Mucosa of stomach (tissue), 1 donor: ENCODE results near the gene WNT10A.

Source experiments
- H3K27me3 ChIP-seq: one replicate; pipeline ENCODE4 v1.7.0; 2013; ENCODE audit warnings: mild to moderate bottlenecking, low read length; ENCODE audit not compliant: control insufficient read depth, insufficient read depth
- H3K36me3 ChIP-seq: one replicate; pipeline ENCODE4 v1.7.0; 2013; ENCODE audit warnings: low read length; ENCODE audit not compliant: control insufficient read depth, insufficient read depth
- H3K4me1 ChIP-seq: one replicate; pipeline ENCODE4 v1.7.0; 2013; ENCODE audit warnings: mild to moderate bottlenecking, low read length; ENCODE audit not compliant: control insufficient read depth, insufficient read depth
- H3K4me3 ChIP-seq: one replicate; pipeline ENCODE4 v1.7.0; 2013; ENCODE audit warnings: low read length
- H3K9ac ChIP-seq: one replicate; pipeline ENCODE4 v1.7.0; 2013; ENCODE audit warnings: mild to moderate bottlenecking, low read length, moderate library complexity
- H3K9me3 ChIP-seq: one replicate; pipeline ENCODE4 v1.7.0; 2013; ENCODE audit warnings: mild to moderate bottlenecking, low read length, moderate library complexity; ENCODE audit not compliant: control insufficient read depth
- donor health status: Pancreatic carcinoma.

Gene WNT10A

GRCh38 chr2:218881744-218882460 is 1.2 kb downstream of the WNT10A start:
- Histone ChIP-seq H3K4me3 (no peak overlapping the region), H3K9me3 (no peaks in the 10 kb centered on the region), H3K9ac (no peak overlapping the region), H3K36me3 (no peaks in the 10 kb centered on the region), H3K27me3 (peaks cover 81% of the 10 kb centered on the region), H3K4me1 (peaks cover 6% of the 10 kb centered on the region)

- Histone ChIP-seq H3K27me3 (peaks cover 76% of the 10 kb centered on the region), H3K9me3 (no peaks in the 10 kb centered on the region), H3K4me1 (peaks cover 6% of the 10 kb centered on the region), H3K36me3 (no peaks in the 10 kb centered on the region), H3K4me3 (no peak overlapping the region), H3K9ac (no peak overlapping the region)
Observed at GRCh38 chr2:218882461-218882816, 1.8 kb downstream of the WNT10A start.

DNA sequence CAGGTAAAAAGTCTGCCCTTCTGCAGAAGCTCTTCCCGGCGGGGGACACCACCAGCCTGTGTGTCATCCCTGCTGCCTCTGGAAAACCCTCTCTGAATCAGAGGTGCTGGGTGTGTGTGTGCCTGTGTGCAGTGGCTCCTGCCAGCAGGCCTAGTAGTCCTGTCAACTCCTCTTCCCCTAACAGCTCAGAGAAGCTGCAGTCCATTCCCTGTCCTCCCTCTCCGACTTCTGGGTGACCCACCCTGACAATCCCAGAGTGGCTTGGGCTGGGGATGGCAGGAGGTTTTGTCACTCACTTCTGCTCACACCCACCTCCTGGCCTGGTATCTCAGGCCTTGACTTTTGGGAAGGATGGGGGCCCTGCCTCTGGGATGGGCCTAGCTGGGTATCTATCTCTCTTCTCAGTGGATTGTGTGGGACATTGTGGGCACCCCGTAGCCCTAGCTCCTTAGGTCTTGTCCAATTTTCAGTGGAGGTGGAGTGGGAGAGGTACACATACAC is 2.3 kb downstream of the WNT10A start:
- Histone ChIP-seq H3K9me3 (no peaks in the 10 kb centered on the region), H3K27me3 (peaks cover 74% of the 10 kb centered on the region), H3K9ac (no peak overlapping the region), H3K4me3 (no peak overlapping the region), H3K4me1 (peaks cover 6% of the 10 kb centered on the region), H3K36me3 (no peaks in the 10 kb centered on the region)

GRCh38 chr2:218883491-218884490 is 3.1 kb downstream of the WNT10A start:
- H3K9ac ChIP-seq = no peak overlapping the region

GRCh38 chr2:218884519-218884918 is 3.9 kb downstream of the WNT10A start:
- H3K27me3 ChIP-seq = peaks cover 63% of the 10 kb centered on the region
- H3K4me1 ChIP-seq = peaks cover 6% of the 10 kb centered on the region
- H3K9me3 ChIP-seq = no peaks in the 10 kb centered on the region
- no peaks in the 10 kb centered on the region for H3K36me3 ChIP-seq
- H3K4me3 ChIP-seq = no peak overlapping the region
- H3K9ac ChIP-seq = no peak overlapping the region

More at GRCh38 chr2:218883491-218884490, 3.1 kb downstream of the WNT10A start:
- H3K9me3 ChIP-seq = no peaks in the 10 kb centered on the region
- H3K27me3 ChIP-seq = peaks cover 68% of the 10 kb centered on the region
- no peak overlapping the region for H3K4me3 ChIP-seq
- H3K4me1 ChIP-seq = peaks cover 6% of the 10 kb centered on the region
- no peaks in the 10 kb centered on the region for H3K36me3 ChIP-seq

DNA sequence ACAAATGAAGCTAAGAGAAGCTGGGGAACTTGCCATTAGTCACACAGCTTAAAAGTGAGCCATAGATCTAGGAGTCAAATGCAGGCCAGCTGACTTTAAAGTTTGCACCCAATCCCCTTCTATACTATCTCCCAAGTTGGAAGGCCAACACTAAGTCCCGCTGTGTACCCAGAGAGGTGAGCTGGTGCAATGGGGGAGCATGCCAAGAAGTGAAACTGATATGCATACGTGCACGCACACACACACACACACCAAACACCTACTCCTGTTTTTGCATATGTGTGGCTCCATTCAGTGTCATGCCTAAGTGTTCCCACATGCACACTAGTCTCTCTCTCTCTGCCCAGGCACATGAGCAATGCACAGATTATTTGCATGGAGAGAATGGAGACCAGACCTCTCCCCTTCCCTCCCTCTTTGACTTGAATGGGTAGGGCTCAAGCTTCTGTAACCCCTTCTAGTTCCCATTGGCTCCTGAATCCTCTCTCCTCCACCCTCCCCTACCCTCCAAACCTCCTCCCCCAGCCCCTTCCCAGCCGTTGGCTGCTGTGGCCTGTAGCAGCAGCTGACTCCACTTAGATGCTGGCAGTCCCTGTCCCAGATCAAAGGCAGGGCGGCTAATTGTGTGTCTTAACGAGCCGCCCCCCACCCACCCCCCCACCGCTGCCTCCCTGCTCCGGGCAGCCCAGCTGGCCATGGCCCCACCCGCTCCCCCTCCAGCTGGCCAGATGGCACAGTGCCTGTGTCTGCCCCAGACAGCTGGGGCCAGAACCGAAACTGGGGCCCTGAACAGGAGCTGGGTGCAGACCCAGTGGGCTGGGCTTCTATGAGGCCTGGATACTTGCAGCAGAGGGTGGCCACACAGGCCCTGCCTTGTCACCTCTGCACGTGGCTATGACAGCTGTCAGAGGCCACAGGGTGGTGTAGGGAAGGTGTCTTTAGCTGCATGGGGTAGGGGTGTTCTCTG is 5.6 kb downstream of the WNT10A start:
- no peaks in the 10 kb centered on the region for H3K4me1 ChIP-seq
- no peaks in the 10 kb centered on the region for H3K9me3 ChIP-seq
- H3K4me3 ChIP-seq = no peak overlapping the region
- H3K36me3 ChIP-seq = no peaks in the 10 kb centered on the region
- no peak overlapping the region for H3K9ac ChIP-seq
- H3K27me3 ChIP-seq = peaks cover 53% of the 10 kb centered on the region

DNA sequence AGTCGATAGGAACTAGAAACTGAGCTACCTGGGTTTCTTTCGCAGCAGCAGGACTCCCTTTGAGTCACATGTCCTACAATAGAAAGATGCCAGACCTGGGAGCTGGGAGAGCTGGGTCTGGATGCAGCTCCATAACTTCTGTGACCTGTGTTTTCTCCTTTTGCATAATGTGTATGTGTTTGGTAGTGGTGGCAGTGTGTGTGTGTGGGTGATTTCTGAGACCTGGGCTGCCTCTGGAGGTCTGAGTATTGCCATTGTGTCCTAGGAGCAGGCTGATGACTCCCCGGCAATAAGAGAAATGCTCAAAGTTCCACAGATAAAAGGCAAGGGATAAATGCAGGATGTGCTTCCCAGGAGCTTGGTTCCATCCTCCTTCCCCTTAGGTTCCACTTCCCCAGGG is 6.4 kb downstream of the WNT10A start:
- no peaks in the 10 kb centered on the region for H3K9me3 ChIP-seq
- H3K9ac ChIP-seq = no peak overlapping the region
- H3K27me3 ChIP-seq = peaks cover 53% of the 10 kb centered on the region
- no peak overlapping the region for H3K4me3 ChIP-seq
- no peaks in the 10 kb centered on the region for H3K4me1 ChIP-seq
- H3K36me3 ChIP-seq = no peaks in the 10 kb centered on the region

DNA sequence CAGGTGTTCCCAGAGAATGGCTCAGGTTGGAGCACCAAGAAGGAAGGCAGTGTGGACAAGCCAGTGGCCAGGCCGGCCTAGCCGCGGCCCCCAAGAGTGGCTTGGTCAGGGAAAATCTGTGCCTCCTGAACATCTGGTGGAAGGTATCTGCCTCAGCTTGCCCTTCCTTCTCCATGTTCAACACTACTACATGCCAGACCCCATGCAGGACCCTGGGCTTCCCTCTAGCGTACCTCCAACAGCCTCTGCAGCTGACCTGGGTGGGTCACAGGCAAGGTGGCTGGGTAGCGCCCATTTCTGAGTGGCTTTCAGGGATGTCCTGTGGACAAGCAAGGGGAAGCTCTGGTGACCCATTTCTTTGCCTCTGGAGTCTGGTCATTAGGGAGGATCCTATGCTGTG is 7.7 kb downstream of the WNT10A start:
- Histone ChIP-seq H3K4me3 (no peak overlapping the region), H3K9me3 (no peaks in the 10 kb centered on the region), H3K4me1 (peaks cover 4% of the 10 kb centered on the region), H3K9ac (no peak overlapping the region), H3K36me3 (no peaks in the 10 kb centered on the region), H3K27me3 (peaks cover 53% of the 10 kb centered on the region)

- no peaks in the 10 kb centered on the region for H3K36me3 ChIP-seq
- peaks cover 57% of the 10 kb centered on the region for H3K27me3 ChIP-seq
- H3K9ac ChIP-seq = no peak overlapping the region
- no peak overlapping the region for H3K4me3 ChIP-seq
- H3K9me3 ChIP-seq = no peaks in the 10 kb centered on the region
- peaks cover 6% of the 10 kb centered on the region for H3K4me1 ChIP-seq
Observed at GRCh38 chr2:218889937-218890336, 9.3 kb downstream of the WNT10A start.

- H3K4me3 ChIP-seq = no peak overlapping the region
- H3K27me3 ChIP-seq = peaks cover 57% of the 10 kb centered on the region
- no peak overlapping the region for H3K9ac ChIP-seq
- H3K9me3 ChIP-seq = no peaks in the 10 kb centered on the region
- H3K36me3 ChIP-seq = no peaks in the 10 kb centered on the region
- H3K4me1 ChIP-seq = peaks cover 6% of the 10 kb centered on the region
Observed at GRCh38 chr2:218890369-218890768, 9.7 kb downstream of the WNT10A start.

- no peak overlapping the region for H3K9ac ChIP-seq
- H3K9me3 ChIP-seq = no peaks in the 10 kb centered on the region
- no peak overlapping the region for H3K4me3 ChIP-seq
- H3K27me3 ChIP-seq = peaks cover 64% of the 10 kb centered on the region
- H3K36me3 ChIP-seq = no peaks in the 10 kb centered on the region
- H3K4me1 ChIP-seq = peaks cover 11% of the 10 kb centered on the region
Observed at GRCh38 chr2:218891275-218892135, 10.9 kb downstream of the WNT10A start.
